ENCODE results near the gene CCDC3.

The CCDC3 gene

GRCh38 chr10:12924911-12925310, 76.6 kb downstream of the CCDC3 start:
- no peak for DNase-seq (ENCODE audit: low read depth in 3 of 3)

DNA sequence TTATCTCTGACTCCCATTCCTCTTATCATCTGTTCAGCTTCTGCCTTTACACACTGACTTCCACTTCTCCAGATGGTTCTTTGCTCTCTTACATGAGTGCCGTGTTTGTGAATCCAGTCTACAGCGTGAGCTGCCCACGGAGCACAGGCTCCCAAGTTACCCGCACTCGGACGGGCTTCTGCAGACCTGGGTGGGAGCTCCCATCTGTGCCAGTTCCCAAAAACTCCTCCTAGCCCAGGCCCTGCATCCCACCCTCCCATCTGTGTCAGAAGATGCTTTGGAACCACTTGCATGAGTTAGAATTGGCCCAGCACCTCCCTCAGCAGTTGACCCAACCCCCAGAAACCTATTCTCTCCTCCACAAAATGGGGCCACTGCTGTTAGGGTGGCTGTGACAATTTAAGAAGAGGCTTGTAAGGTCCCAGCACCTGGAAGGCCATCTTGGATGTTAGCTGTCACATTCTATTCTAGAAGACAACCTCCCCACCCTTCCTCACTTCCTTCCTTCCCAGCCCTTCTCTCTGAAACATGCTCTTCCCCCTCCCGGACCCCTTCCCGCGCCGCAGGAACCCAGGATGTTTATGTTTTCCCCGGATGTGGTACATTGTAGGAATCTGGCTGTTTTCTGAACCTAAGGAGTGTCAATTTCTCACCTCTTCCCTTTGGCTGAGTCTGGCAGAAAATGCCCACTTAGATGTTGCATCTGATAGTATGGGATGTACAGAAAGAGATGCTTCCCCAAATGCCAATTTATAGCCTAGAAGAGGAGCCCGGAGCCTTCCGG, 79.2 kb downstream of the CCDC3 start:
- DNase-seq (ENCODE audit: low read depth in 3 of 3), result no peak

DNA sequence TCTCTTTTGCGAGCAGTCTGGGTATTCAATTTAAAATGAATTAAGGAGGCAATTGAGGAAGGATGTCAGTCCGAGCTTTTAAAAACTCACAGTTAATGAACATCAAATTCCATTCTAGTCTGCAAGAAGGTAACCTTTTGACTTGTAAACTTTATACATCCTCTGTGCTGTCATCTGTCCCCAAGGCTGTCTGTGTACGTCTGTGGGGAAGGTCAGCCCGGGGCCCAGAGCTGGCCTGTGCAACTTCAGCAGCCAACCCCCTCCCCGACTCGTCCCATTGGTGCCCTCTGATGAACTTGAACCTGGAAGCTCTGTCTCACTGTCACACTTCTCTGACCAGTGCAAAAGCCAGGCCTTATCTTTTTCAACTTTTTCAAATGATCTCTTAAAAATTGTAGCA, 80.3 kb downstream of the CCDC3 start:
- DNase-seq (ENCODE audit: low read depth in 3 of 3), result no peak

- DNase-seq (ENCODE audit: low read depth in 3 of 3), result no peak
These were observed 81.9 kb downstream of the CCDC3 start for GRCh38 chr10:12919574-12919973.

- no peak for DNase-seq (ENCODE audit: low read depth in 3 of 3)
These were observed 84.9 kb downstream of the CCDC3 start for GRCh38 chr10:12916587-12916986.

GRCh38 chr10:12915637-12916168, 85.8 kb downstream of the CCDC3 start:
- no peak for DNase-seq (ENCODE audit: low read depth in 3 of 3)

GRCh38 chr10:12914111-12914510, 87.4 kb downstream of the CCDC3 start:
- no peak for DNase-seq (ENCODE audit: low read depth in 3 of 3)

DNA sequence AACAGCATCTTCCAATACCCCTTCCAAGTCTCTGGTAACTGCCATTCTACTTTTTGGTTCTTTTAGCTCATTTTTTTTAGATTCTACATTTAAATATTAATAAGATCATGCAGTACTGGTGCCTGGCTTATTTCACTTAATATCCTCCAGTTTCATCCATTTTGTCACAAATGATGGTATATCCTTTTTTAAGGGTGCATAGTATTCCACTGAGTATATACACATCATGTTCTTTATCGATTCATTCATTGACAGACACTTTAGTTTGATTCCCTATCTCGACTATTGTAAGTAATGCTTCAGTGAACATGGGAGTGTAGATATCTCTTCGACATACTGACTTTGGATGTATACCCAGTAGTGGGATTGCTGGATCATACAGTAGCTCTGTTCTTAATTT, 89.7 kb downstream of the CCDC3 start:
- DNase-seq (ENCODE audit: low read depth in 3 of 3), result no peak

GRCh38 chr10:12910835-12911234, 90.7 kb downstream of the CCDC3 start:
- no peak for DNase-seq (ENCODE audit: low read depth in 3 of 3)

GRCh38 chr10:12909836-12910185, 91.7 kb downstream of the CCDC3 start:
- no peak for DNase-seq (ENCODE audit: low read depth in 3 of 3)

GRCh38 chr10:12909182-12909835, 92.2 kb downstream of the CCDC3 start:
- no peak for DNase-seq (ENCODE audit: low read depth in 3 of 3)

- DNase-seq (ENCODE audit: low read depth in 3 of 3), result no peak
These were observed 92.7 kb downstream of the CCDC3 start for GRCh38 chr10:12908773-12909172.

DNA sequence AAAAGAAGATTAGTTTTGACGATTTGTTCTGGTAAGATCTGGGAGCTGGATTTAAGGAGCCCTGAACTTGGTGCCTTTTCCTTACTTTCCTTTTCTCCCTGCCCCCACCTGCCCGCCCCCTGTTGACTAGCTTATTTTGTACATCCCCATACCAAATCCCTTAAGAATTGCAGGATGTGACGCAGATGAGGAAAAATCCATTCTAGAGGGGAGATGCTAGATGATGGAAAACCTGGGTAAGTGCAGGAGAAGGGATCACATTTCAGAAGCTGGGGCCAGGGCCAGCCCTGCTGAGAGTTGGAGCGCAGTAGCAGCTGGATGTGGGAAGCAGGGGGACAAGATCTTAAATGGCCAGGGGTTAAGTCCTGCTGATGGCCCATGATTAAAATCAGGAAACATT, 93.9 kb downstream of the CCDC3 start:
- no peak for DNase-seq (ENCODE audit: low read depth in 3 of 3)

- DNase-seq (ENCODE audit: low read depth in 3 of 3), result no peak
These were observed 95.4 kb downstream of the CCDC3 start for GRCh38 chr10:12906051-12906541.

- DNase-seq (ENCODE audit: low read depth in 3 of 3), result no peak
These were observed 96.4 kb downstream of the CCDC3 start for GRCh38 chr10:12905067-12905466.

DNA sequence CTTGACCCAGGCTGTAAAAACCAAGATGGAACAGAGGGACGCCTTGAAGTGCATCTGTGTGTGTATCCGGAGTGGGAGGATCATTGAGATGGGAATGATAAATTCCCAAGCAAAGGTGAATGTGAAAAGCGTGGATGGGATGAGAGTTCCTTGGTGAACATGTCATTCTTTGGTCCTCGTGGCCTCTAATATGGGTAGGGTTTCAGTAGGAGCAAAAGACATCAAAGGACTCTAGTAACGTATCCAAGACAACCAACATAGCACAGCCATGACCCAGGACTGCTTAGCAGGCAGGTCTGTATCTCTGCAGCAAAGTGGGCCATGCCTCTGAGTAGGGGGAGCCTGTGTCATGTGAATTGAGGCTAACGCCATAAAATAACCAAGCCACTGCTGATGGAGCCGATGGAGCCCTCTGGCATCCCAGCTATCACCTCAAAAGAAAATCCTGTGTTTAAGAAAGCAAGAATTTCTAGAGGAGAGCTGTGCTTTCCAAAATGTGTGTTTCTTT, 98.6 kb downstream of the CCDC3 start:
- no peak for DNase-seq (ENCODE audit: low read depth in 3 of 3)

GRCh38 chr10:12902135-12902572, 99.4 kb downstream of the CCDC3 start:
- peak in 1 of 3 experiments; percentile 5 for DNase-seq (ENCODE audit: low read depth in 3 of 3)

GRCh38 chr10:12899546-12899945, 102.0 kb downstream of the CCDC3 start:
- no peak for DNase-seq (ENCODE audit: low read depth in 3 of 3)

GRCh38 chr10:12898271-12898670, 103.2 kb downstream of the CCDC3 start:
- DNase-seq (ENCODE audit: low read depth in 3 of 3), result no peak

DNA sequence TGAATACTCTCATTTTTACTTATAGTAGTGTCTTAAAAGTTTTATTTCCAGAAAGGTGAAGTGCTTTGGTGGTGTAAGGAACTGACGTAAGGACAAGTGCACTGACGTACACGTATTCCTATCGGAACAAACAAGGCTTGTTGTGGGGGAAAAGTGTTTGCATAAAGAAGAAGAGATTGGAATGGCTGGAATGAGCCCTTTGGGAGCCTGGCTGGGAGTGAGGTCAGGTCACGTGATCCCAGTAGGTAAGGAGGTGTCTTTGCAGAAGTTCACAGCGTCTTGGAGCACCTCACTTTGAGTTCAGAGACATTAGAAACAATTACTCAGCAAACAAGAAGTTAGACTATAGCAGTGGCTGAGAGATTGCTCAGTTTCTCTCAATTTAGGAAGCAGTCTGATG, 104.2 kb downstream of the CCDC3 start:
- no peak for DNase-seq (ENCODE audit: low read depth in 3 of 3)

GRCh38 chr10:12896251-12896650, 105.3 kb downstream of the CCDC3 start:
- DNase-seq (ENCODE audit: low read depth in 3 of 3), result no peak

DNA sequence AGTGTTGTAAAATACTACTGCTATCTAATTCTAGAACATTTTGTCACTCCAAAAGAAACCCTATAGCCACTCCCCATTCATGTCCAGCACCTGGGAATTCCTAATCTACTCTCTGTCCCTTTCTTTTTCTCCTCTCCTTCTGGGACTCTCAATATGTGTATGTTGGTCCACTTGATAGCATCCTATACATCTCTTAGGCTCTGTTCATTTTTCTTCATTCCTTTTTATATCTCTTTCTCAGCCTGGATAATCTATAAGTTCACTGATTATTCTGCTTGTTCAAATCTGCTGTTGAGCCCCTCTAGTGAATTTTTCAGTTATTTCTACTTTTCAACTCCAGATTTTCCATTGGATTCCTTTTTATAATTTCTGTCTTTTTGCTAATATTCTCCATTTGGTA, 108.6 kb downstream of the CCDC3 start:
- DNase-seq (ENCODE audit: low read depth in 3 of 3), result no peak

- no peak for DNase-seq (ENCODE audit: low read depth in 3 of 3)
These were observed 110.6 kb downstream of the CCDC3 start for GRCh38 chr10:12890958-12891357.

Measured in stimulated activated CD4-positive, alpha-beta T cell treated with anti-CD3 and anti-CD28 coated beads, TNF-alpha, amount 100 ng/mL, for 4 hours (primary cell).